ENCODE measurements around the gene KLHL25. TPM values are rescaled to one million over a fixed set of nuclear protein-coding genes. Genes with fewer than 3 reads are reported as not detected.
"Not testable (repeated sequence)": the region's sequence is repeated elsewhere in the genome, so short reads cannot be mapped to it uniquely, and the experiment has no call there.

The KLHL25 gene
- total RNA-seq, 1 donor from 2014 or later, result 29.3 TPM

DNA sequence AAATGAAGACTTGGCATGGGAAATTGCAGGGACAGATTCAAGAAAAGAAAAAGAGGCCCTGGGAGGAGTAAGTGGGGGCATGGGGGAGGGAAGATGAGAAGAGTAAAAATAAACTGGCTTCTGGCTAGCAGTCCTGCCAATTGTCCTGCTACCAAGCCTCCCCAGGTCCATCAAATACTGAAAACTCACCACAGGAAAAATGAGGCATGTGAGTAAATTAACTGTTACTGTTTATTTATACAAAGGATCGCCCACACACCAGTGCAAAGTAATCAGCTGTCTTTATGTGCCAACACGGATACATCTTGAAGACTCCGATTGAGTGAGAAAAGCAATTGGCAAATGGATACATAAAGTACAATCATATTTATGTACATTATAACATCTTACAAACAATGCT lies 10.7 kb upstream of the KLHL25 start:
- FAIRE-seq (no peak), DNase-seq (ENCODE audit: low spot score in 2 of 2) (no peak)

DNA sequence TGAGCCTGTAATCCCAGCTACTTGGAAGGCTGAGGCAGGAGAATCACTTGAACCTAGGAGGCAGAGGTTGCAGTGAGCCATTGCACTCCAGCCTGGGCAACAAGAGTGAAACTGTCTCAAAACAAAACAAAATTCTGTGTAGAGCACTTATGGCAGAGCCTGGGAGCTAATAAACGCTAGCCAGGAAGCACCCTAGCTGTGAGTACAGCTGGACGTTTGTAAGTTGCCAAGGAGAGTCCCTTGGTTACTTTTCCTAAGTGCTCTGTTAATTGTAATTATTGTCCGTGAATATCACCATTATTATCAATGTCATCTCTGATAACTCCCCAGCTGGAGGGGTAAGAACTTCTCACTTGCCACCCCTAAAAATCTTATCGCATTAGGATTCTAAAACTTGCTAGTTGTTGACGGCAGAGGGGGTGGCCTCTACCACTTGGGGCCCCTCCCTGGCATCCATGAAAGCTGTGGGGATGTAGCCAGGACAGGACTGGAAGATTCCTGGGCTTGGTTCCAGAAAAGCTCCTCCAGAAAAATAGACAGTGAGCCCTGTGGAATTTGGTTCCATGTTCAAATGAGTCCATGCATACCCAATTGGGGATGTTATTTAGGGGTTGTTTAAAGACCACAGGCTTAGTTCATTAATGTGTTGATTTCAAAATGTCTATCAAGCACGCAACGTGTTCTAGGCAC lies 9.9 kb upstream of the KLHL25 start:
- FAIRE-seq (no peak), DNase-seq (ENCODE audit: low spot score in 2 of 2) (no peak)

DNA sequence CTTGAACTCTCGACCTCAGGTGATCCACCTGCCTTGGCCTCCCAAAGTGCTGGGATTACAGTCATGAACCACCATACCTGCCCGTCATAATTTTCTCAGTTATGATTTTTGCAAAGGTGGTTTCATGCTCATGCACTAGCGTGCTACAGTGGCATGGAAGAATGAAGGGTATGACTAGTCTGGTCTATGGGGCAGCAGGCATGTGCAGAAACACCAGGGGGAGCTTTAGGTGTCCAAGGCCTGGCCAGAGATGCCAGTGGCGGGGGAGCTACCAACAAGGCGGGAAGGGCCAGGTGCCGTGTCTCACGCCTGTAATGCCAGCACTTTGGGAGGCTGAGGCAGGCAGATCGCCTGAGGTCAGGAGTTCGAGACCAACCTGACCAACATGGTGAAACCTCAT lies 7.9 kb upstream of the KLHL25 start:
- FAIRE-seq; DNase-seq (ENCODE audit: low spot score in 2 of 2): not testable (repeated sequence)

DNA sequence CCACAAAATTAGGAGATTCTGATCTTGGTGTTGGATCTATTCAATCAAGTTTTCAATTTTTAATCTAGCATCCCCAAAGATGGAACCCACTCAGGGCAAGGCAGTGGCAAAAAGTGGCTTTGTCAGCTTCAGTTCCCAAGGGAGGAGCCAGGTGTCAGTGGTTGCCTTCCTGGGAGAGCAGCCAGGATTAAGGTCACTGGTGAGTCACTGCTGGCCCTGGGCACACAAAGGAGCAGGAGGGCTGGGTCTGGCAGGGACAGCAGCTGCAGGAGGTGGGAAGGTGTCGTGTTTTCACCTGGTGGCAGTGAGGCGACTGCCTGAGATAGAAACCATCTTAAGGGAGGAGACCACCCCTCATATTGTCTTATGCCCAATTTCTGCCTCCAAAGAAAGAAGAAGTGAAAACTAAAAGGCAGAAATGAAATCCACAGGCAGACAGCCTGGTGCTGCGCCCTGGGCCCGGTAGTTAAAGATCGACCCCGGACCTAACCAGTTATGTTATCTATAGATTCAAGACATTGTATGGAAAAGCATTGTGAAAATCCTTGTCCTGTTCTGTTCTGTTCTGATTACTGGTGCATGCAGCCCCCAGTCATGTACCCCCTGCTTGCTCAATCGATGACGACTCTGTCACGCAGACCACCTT lies 5.9 kb upstream of the KLHL25 start:
- FAIRE-seq (no peak), DNase-seq (ENCODE audit: low spot score in 2 of 2) (no peak)

DNA sequence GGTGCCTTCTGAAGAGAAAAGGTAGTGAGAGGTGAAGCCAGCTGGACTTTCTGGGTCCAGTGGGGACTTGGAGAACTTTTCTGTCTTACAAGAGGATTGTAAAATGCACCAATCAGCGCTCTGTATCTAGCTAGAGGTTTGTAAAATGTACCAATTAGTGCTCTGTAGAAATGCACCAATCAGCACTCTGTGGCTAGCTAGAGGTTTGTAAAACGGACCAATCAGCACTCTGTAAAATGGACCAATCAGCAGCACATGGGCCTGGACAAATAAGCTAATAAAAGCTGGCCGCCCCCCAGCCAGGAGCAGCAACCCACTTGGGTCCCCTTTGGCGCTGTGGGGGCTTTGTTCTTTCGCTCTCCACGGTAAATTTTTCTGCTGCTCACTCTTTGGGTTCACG lies 1.6 kb upstream of the KLHL25 start:
- not testable (repeated sequence) for FAIRE-seq; DNase-seq (ENCODE audit: low spot score in 2 of 2)

DNA sequence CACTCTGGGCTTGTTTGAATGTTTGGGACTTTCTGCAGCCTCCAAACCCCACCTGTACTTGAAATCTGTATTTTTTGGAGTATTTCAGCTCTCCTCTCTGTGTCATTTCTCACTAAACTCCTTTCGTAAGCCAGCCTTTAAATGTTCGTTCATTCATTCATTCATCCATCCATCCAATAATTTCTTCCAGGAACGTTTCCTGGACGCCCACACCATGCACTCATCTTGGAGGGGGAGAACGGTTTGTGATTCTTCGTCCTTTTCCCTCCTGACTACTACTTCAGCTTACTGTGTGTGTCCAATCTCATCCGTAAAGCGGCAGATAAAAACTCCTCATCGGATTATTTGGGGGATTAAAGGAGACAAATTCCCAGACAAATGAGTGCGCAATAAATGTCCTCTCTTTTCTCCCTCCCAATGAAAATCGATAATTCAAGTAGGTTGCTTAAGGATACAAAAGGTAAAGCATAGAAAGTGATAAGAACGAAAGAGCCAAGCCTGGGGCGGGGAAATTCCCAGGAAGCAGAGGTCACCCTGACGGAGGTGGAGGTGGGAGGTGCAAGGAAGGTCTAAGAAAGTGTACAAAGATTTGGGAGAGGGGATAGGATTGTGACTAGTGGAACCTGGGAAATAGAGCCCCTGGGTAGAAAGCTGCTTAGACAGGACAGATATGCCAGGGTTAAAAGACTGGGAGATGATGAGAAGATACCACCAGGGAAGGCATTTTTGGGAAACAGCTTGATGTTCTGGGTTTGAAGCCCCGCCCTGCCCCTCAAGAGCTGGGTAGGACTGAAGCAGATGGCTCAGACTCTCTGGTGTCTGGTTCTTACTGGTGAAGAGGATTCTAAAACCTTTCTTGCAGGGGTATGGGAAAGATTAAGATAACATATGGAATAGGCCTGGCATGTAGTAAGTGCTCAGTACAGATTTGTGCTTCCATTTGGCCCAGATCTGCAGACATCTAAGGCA lies 896 bp upstream of the KLHL25 start:
- FAIRE-seq (no peak), DNase-seq (ENCODE audit: low spot score in 2 of 2) (no peak)

DNA sequence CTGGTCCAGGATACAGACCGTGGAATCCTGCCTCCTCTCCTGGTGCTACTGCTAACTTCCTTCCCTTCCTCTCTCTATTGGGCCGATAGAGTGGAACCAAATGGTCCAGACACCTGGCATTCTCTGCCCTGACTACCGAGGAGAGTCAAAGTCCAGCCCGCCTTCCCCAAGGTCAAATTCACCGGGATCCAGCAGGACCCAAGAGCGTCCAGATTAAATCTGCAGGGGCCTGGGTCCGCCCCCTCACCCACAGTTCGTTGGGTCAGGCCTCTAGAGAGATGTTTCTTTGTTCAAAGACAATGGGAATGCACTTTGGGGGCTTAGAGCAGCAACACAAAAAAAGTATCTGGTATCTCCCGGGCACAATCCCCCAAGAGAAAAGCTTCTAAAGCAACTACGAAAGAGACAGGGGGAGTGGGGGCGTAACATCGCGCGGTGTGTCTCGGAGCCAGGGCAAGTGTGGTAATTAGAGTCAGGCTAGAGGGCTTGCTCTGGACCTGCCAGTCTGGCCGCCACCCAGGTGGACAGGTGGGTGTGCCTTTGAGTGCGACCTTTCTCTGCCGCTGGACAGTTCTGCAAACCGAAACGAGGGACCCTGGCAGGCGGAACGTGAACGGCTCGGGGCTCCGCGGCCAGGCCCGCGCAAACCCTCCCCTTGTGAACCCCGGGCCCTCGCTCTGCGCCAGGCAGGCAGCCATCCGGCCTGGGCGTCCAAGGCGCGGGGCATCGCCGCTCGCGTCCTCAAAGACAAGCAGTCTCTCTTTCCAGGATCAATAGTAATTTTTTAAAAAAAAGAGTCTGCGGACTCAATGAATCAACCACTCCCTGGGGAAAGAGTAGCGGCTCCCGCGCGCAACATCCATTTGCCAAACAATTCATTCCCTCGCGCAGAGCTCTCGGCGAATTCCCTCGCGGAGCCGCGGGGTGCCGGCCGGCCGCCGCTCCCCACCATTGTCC lies 806 bp downstream of the KLHL25 start:
- DNase-seq (ENCODE audit: low spot score in 2 of 2) (peak in 1 of 2 donors; percentile 32), FAIRE-seq (no peak)

DNA sequence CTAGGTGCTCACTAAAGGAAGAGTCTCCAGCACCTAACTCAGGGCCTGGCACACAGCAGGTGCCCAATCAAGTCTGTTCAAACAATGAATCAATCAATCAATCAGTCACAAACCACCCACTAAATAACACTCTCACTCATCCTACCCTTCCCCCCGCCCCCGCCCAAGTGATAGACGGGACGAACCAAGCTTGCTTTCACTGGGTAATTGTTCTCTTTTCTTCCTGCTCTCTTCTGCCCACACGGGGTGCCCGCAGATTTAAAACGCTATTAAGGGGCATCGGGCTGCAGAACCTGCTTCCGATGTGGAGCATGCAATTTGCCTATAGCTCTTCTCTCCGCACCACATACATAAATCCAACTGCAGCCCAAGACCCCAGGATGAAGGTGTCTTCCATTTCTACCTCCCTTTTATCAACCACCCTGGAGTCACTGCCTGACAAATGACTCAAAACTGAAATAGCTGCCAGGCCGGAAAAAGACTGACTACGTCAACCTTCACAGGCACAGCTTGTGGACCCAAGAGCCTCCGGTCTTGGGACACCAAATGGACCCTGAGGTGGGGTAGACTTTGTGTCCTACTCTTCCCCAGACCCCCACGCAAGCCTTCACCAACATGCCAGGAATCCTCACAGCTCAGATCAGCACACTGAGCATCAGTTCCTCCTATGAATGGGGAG lies 1.7 kb downstream of the KLHL25 start:
- FAIRE-seq (no peak), DNase-seq (ENCODE audit: low spot score in 2 of 2) (no peak)

DNA sequence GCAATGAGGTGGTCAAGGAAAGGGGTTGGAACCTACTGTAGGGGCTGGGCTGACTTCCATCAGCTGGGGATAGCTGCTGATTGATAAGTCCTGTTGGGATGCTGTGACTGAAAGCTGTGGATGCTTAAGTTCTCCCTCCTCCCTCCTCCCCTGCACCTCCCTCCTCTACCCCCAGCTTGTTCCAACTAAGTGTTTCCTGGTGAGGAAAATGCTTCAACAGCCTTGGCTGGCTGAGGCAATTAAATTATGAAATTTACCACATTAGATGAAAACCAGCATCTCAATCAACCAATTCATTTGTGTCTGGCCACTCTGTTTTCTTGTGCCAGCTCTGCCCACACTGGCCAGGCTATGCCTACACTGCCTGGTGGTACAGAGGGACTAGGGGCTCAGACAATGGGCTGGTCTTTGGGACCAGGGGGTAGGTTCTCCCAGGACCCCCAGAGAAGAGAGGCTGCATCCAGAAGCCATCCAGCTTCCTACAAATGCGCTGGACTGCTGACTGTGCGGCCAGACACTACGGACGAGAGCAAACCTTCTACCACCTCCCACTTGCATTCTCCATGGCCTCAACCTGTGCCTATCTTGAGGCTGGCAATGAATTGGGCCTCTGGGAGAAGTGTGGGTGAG lies 2.5 kb downstream of the KLHL25 start:
- FAIRE-seq (no peak), DNase-seq (ENCODE audit: low spot score in 2 of 2) (no peak)

DNA sequence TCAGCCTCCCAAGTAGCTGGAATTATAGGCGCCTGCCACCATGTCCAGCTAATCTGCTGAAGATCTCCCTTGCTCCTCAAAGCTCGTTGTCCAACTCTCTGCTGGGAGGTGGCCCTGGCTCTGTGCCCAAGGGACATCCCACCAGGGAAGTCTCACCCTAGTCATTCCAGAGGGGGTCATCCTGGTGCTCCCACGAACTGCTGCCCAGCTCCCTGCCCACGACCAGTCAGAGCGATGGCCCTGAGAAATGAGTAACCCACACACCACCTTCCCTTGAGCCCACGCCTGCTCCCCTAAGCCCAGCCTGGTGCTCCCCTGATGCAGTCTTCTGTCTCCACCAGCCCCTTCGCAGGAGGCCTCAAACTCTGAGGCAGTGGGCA lies 5.2 kb downstream of the KLHL25 start:
- FAIRE-seq (no peak), DNase-seq (ENCODE audit: low spot score in 2 of 2) (no peak)

DNA sequence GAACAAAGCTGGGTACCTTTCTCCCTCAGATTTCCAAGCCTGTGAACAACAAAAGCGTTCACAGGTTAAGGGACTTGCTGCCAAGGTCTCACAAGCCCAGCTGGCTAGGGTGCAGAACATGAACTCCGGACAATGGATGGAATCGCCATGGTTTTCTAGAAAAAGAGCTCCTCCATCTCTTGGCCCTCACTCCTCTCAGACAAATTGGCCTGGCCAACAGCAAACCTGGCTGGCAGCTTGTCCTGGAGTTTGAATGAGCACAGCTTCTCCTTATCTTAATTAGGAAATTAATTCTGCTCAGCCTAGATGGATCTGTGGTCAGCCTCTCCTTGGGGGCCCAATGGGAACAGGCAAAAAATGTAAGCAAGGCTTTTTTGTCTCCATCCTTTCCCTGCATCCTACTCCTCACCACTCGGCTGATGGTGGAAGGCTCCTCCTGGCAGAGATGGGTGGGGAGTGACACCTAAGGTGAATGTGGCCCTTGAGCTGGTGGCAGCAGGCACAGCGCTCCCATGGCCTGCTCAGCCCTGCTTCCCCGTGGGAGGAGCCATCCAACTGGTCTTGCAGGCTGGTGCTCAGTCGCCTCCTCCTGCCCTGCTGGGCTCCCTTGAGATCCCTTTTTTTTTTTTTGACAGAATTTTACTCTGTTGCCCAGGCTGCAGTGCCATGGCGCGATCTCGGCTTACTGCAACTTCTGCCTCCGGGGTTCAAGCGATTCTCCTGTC lies 5.8 kb downstream of the KLHL25 start:
- no peak for DNase-seq (ENCODE audit: low spot score in 2 of 2)
- FAIRE-seq, result no peak

DNA sequence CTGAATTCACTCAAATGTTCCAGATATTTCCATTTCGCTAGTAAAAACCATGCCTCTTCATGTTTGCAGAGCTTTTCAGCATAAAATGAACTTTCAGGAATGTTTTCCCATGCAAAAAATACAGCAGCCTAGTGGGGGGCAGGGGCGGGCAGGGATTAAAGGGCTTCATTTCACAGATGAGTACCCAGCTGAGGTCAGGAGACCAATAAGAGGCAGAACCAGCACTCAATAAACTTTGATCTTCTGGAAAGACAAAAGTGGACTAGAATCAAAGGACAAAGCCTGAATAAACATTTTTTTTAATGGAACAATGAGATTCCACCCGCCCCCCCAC lies 8.0 kb downstream of the KLHL25 start:
- FAIRE-seq (no peak), DNase-seq (ENCODE audit: low spot score in 2 of 2) (no peak)

DNA sequence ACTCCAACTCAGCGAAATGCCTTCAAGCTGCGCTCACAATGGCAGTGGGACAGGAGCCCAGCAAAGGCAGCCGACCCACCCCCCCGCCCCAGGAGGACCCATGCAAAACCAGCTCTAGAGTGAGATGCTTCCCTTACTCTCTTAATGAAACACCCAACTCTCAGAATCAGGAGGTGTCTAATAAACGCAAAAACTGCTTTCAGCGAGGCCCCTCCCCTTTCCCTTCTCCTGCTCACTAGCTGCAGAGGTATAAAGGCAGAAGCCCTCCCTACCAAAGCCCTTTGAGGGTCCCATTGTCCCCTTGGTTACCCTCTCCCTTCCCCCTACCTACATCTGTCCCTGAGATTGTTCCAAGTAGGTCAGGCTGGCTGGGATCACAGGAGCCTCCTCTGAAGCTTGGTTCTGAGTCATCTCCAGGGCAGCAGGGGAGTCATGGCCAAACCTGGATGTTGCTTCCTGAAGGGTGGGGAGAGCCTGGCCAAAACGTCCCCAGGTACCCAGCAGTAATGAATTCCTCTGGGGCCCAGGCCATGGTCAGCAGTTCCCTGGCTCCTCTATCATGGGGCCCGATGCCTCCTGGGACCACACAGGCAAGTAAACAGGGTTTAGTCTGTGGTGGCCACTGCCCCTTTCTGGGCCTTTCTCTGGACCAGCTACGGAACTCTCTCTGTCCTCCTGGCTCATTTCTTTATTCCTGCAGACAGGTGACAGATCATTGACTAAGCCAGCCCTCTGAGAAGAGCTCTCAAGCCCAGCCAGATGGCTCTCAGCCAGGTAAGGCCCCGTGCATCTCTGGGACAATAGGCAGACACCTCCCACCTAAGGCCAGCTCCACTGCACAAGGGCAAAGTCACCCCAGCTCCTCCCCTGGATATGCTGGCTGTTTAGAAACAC lies 8.6 kb downstream of the KLHL25 start:
- FAIRE-seq (no peak), DNase-seq (ENCODE audit: low spot score in 2 of 2) (no peak)

DNA sequence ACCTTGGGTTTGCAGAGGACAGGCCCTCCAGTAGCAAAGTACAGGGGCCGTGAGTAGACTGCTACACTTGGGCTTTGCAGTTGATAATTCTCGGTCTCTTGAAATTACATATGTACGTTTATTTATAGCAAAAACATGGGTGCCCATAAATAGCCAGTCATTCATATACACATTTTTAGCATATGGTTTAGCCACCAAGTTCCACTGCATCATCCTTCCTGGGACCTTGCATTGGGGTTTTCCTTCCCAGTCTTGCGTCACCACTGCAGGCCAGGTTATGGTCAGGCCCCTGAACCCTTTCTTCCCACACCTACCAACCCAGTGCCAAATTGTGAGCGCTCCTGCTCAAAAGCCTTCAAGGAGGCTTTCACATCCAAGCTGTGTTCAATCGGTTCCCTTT lies 12.7 kb downstream of the KLHL25 start:
- no peak for FAIRE-seq

DNA sequence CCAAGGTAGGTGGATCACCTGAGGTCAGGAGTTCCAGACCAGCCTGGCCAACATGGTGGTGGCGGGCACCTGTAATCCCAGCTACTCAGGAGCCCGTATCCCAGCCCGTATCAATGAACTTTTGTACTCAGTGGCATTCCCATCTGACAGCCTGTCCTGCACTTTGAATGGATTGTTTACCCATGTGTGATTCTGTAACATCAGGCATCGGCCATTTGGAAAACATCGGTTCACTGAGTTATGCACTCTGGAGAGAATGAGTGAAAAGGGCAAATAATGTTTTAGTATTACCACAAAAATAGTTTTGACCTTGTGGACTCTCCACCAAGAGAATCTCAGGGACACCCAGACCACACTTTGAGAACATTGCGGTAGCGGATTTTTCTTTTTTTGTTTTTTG lies 13.6 kb downstream of the KLHL25 start:
- no peak for FAIRE-seq

More for the DNA sequence above, 12.7 kb downstream of the KLHL25 start:
- no peak for DNase-seq (ENCODE audit: low spot score in 2 of 2)

DNA sequence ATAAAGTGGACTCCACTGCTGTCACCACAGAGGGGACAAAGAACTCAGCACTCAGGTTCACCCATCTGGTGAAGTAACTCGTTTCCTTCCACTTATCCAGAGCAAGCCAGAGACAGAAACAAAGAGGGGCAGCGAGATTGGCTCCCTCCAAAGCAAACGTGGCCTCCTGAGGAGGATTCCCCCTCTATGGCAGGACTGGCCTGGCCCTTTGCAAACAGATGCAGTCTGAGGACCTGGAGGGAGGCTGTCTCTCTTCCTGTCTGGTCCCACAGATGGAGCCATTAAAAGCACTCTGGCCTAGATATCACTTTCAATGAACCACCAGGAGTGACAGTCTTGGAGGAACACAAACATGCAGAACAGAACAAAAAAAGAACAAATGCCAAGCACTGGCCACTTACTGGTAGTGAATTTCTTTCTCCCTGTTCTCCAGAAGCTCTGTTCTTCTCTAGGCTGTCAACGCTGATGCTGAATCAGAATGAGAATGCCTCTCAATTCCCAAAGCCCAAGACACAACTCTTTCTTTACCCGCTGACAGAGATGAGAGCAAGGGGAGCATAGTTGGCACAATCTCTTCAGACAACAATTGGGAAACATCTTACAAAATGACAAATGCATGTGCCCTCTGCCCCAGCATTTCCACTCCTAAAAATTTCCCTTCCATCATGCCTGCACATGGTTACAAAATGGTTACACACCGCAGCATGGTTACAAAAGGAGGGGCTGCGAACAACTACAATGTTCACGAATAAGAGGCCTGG lies 14.3 kb downstream of the KLHL25 start:
- FAIRE-seq (no peak), DNase-seq (ENCODE audit: low spot score in 2 of 2) (no peak)

More for the DNA sequence above, 13.6 kb downstream of the KLHL25 start:
- DNase-seq (ENCODE audit: low spot score in 2 of 2), result no peak

DNA sequence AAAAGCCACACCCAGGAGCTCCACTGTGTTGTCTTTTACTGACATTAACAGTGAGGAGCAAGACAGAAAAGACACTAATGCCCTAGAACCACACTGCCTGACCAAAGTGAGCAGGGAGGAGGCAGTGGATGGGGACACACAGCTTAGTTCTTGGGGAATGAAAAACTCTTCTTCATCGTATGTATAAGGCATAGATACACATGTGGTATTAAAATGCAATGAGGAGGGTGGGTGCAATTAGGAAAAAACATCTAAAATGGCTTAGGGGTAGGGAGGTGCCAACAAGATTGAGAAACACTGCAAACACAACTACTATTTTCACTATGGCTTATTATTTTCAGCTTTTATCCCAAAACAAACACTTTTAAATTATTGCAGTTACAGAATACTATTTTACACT lies 15.5 kb downstream of the KLHL25 start:
- FAIRE-seq, result no peak

More for the DNA sequence above, 15.5 kb downstream of the KLHL25 start:
- no peak for DNase-seq (ENCODE audit: low spot score in 2 of 2)

Measured in frontal cortex (tissue), 4 donors.